ENCODE data around the gene HSD3B1.

GRCh38 chr1:119549719-119550132 lies 42.7 kb downstream of the HSD3B1 start:
- TF ChIP-seq NFIC (IDR thresholded peaks at IDR 0.05): no peak
- TF ChIP-seq RAD21 (IDR thresholded peaks at IDR 0.05; ENCODE audit: low read depth): peak; percentile 74
- TF ChIP-seq TAF1 (IDR thresholded peaks at IDR 0.05; ENCODE audit: low read depth): no peak
- TF ChIP-seq FOXM1 (IDR thresholded peaks at IDR 0.05; ENCODE audit: borderline replicate concordance, low read depth): no peak
- no peak for TF ChIP-seq TCF12 (IDR thresholded peaks at IDR 0.05; ENCODE audit: low read depth)
- TF ChIP-seq YY1 (IDR thresholded peaks at IDR 0.05; ENCODE audit: low read depth): no peak

All from Ishikawa (cell line).